GM19238 (cell line): ENCODE results near the gene ZNF92.
"Not testable (repeated sequence)": the region's sequence is repeated elsewhere in the genome, so short reads cannot be mapped to it uniquely, and the experiment has no call there.

ENCODE experiments used
- DNase-seq: peaks from one replicate; pipeline ENCODE4 v3.0.0; 2011; ENCODE audit warnings: low spot score; ENCODE audit not compliant: insufficient read length

Gene ZNF92

GRCh38 chr7:65373608-65374351 is at the start of gene ZNF92:
Gene ZNF92, plus strand, starts transcription at chr7:65373855. Its CDS starts 143 bp downstream, at chr7:65373998.
- peak; percentile 85 for DNase-seq

GRCh38 chr7:65325793-65326432 is 47.7 kb upstream of the ZNF92 start:
- DNase-seq = no peak

DNA sequence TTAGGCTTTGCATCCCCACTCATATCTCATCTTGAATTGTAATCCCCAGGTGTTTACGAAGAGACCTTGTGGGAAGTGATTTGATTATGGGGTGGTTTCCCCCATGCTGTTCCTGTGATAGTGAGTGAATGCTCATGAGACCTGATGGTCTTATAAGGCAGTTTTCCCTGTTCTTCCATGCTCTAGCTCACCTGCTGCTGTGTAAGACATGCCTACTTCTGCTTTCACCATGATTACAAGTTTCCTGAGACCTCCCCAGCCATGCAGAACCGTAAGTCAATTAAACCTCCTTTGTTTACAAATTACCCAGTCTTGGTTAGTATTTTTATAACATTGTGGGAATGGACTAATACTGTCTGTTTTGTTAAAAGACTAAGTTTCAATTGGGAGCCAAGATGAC is 35.3 kb upstream of the ZNF92 start:
- no peak for DNase-seq

DNA sequence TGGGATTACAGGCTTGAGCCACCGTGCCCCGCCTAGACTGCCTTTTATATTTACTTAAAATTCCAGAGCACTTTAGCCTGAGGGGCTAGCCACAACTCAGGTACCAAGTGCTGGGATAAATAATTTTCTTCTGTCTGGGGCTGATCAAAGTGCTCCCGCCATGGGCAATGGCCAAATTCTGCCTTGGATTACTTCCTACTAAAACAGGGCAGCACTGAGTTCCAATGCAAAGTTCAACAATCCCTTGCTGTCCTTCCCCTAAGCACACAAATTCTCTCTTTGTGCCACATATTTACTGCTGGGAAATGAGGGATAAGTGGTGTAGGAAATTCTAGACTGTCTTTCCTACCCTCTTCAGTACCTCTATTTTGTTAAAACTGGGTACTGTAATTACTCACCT is 34.4 kb upstream of the ZNF92 start:
- DNase-seq = no peak

- DNase-seq = no peak
These were observed 30.7 kb upstream of the ZNF92 start for GRCh38 chr7:65342723-65343629.

DNA sequence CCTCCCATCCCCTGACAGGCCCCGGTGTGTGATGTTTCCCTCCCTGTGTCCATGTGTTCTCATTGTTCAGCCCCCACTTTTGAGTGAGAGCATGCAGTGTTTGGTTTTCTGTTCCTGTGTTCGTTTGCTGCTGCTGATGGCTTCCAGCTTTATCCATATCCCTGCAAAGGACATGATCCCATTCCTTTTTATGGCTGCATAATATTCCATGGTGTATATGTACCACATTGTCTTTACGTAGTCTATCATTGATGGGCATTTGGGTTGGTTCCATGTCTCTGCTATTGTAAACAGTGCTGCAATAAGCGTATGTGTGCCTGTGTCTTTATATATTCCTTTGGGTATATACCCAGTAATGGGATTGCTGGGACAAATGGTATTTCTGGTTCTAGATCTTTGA is 29.1 kb upstream of the ZNF92 start:
- not testable (repeated sequence) for DNase-seq

DNA sequence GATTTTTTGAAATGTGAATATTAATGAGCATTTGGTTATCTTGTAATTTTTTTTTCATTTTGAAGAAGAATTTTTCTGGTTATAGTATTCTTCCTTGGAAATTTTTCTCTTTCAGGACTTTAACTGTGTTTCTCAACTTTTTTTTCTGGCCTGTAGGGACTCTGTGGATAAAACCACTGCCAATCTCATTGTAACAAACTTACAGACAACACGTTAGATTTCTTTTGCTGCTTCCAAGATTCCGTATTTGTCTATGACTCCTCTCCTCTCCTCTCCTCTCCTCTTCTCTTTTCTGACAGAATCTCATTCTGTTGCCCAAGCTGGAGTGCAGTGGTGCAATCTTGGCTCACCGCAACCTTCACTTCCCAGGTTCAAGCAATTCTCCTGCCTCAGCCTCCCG is 19.4 kb upstream of the ZNF92 start:
- DNase-seq = no peak

- no peak for DNase-seq
These were observed 3.8 kb upstream of the ZNF92 start for GRCh38 chr7:65369843-65370242.

- DNase-seq = no peak
These were observed 2.2 kb upstream of the ZNF92 start for GRCh38 chr7:65371468-65371867.

DNA sequence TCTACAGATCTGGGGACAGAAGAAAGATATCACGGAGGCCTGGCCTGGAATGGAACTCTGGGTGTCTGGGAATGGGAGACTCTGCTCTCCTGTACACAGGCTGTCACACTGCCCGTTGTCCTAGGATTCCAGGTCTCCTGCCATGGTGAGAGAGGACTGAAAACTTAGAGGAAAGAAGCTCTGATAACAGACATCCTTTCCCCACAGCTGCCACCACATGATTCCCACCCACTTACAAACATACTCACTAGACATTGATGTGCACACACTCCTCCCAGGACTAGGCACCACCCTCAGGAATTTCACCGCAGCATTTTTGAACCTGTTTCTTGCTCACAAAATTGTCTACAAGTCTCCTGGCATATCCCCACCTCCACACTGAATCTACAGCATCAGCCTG is 5.7 kb downstream of the ZNF92 start:
- no peak for DNase-seq

DNA sequence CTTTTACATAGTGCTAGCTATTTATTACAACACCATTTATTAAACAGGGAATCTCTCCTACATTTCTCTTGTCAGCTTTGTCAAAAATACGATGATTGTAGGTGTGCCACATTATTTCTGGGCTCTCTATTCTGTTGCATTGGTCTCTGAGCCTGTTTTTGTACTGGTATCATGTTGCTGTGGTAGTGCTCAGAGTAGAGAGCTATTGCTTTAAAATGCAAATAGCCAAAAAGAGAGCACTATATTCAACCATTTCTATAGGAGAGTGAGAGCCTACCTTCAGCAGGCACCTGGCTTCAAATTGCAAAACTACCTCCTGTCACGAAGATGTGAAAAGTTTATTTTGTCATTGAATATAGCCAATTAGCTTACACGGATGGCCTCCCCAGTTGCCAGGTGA is 8.1 kb downstream of the ZNF92 start:
- DNase-seq = no peak

DNA sequence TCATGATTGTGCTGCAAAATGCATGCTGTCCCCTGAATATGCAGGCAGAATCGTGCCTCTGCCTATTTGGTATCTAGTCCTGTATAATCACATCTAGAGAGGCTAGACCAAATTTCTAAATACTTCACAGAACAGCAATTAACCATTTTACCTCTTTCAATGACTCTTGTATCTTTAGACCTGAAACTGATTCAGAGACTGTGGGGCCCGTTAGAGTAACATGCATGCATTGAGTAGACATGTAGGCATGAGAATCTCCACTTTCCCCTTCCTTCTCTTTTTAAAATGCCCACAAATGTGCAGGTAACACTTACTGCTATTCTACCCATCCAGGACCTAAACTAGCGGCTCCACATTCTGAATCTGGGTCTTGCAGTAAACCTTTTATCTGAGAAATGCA is 8.8 kb downstream of the ZNF92 start:
- DNase-seq = no peak

DNA sequence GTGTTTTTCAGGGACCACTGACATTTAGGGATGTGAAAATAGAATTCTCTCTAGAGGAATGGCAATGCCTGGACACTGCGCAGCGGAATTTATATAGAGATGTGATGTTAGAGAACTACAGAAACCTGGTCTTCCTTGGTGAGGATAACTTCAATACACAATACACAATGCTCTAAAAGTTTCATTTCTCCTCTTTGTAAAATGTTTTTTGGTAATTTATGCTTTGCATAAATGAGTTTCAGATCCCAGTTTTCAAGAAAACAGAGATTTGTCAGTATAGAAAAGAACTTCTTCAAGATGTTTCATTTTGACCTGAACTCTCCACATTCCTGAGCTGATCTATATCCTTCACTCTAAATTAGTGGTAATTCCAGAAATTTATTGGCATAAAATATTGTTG is 14.2 kb downstream of the ZNF92 start:
- DNase-seq = no peak

- no peak for DNase-seq
These were observed 16.9 kb downstream of the ZNF92 start for GRCh38 chr7:65390588-65390987.

DNA sequence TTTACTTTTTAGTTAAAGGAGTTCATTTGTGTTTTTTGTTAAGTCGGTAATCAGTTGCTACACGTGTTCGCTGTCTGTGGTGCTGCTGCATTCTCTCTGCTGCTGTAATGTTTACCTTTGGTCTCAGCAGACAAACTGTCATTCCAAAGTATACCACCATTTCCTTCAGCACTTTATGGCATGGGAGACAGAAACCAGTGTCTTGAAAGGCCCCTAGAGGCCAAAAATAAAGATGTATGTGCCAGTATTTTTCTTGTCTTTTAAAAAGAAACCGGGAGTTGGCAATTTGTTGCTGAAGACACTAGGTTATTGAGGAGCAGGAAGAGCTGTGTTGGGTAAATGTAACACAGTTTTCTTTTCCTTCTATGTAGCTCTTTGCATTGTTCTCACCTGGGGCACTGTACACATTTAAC is 24.1 kb downstream of the ZNF92 start:
- no peak for DNase-seq

- DNase-seq = not testable (repeated sequence)
These were observed 25.0 kb downstream of the ZNF92 start for GRCh38 chr7:65398671-65399070.

DNA sequence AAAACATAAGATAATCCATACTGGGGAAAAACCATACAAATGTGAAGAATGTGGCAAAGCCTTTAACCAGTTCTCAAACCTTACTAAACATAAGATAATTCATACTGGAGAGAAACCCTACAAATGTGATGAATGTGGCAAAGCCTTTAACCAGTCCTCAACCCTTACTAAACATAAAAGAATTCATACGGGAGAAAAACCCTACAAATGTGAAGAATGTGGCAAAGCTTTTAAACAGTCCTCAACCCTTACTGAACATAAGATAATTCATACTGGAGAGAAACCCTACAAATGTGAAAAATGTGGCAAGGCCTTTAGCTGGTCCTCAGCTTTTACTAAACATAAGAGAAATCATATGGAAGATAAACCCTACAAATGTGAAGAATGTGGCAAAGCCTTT is 25.4 kb downstream of the ZNF92 start:
- DNase-seq = not testable (repeated sequence)

DNA sequence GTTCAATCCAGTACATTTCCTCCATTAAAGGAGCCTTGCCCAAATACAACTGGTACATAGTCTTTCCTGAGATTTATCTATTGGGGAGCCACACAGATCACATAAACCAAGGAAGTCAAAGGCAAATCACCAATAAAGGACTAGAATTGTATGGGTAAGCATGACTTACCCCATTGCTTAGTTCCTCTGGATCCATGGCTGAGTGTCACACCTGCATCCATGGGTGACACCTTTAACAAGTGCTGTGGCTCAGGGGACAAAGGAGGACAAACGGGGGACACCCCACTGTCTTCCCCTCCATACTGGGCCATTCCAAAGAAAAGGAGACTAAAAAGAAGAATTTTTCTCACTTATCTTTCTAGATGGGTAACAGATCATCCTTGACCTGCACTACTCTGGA is 30.4 kb downstream of the ZNF92 start:
- DNase-seq = no peak

DNA sequence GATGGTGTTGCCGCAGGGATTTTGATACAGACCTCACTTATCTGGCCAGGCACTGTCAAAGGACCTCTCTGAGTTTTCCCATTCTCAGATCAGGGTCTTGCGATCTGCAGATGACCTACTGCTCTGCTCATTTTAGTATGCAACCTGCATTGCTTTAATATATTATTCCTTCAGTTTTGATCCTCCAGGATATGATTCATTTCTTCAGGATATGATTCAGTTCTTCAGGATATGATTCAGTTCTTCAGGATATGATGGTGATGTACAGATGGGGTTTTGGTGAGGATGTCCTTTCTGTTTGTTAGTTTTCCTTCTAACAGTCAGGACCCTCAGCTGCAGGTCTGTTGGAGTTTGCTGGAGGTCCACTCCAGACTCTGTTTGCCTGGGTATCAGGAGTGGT is 33.1 kb downstream of the ZNF92 start:
- not testable (repeated sequence) for DNase-seq

GRCh38 chr7:65409363-65409762 is 35.7 kb downstream of the ZNF92 start:
- DNase-seq = no peak

DNA sequence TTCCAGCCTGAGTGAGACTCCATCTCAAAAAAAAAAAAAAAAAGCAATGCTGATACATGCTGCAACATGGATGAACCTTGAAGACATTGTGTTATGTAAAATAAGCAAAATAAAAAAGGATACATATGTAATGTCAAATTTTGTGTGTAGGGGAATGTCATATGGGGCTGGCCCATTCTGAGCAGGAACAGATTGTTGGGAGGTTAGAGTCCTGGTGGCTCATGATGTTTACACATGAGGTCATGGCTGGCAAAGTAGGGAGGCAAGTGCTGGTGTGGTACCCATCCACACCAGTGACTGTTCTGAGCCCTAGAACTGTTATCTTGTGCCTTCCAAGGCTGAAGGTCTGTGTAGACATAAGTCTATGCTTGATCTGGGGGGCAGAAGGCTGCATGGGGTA is 37.6 kb downstream of the ZNF92 start:
- no peak for DNase-seq

- DNase-seq = no peak
These were observed 49.0 kb downstream of the ZNF92 start for GRCh38 chr7:65422670-65423069.
